Ectodermal cell (in vitro differentiated cells): Measurements from ENCODE around the gene NDUFS3. TPM values are rescaled to one million over a fixed set of nuclear protein-coding genes. Genes with fewer than 3 reads are reported as not detected.
"Not testable (repeated sequence)": the region's sequence is repeated elsewhere in the genome, so short reads cannot be mapped to it uniquely, and the experiment has no call there.

ENCODE experiments used
- H3K27ac ChIP-seq: 2 replicates; pipeline ENCODE4 v1.7.0; 2013; ENCODE audit warnings: mild to moderate bottlenecking, low read depth, low read length; ENCODE audit not compliant: insufficient read depth, poor library complexity, severe bottlenecking
- H3K27me3 ChIP-seq: 2 replicates; pipeline ENCODE4 v1.7.0; 2013; ENCODE audit warnings: mild to moderate bottlenecking, low read length; ENCODE audit not compliant: insufficient read depth, control insufficient read depth, poor library complexity, severe bottlenecking
- H3K36me3 ChIP-seq: one replicate; pipeline ENCODE4 v1.7.0; 2013; ENCODE audit warnings: low read length; ENCODE audit not compliant: control insufficient read depth, insufficient read depth
- H3K4me1 ChIP-seq: one replicate; pipeline ENCODE4 v1.7.0; 2013; ENCODE audit warnings: low read length; ENCODE audit not compliant: control insufficient read depth, insufficient read depth
- H3K4me3 ChIP-seq: 2 replicates; pipeline ENCODE4 v1.7.0; 2013; ENCODE audit warnings: low read depth, low read length, control low read depth; ENCODE audit not compliant: insufficient read depth
- H3K9me3 ChIP-seq: 2 replicates; pipeline ENCODE4 v1.7.0; 2013; ENCODE audit warnings: mild to moderate bottlenecking, low read length, moderate library complexity; ENCODE audit not compliant: control insufficient read depth
- WGBS, 2 experiments: methylation state at CpG; one replicate each; pipeline ENCODE4 v1.1.7; 2013; ENCODE audit warnings: missing lambda C conversion rate in 2 of 2; 5-methylcytosine and 5-hydroxymethylcytosine counted together
- polyA plus RNA-seq, 4 experiments: library from polyadenylated mRNA; stranded (reverse); fragments of 50-300 nt; gene quantifications; one replicate each; pipeline ENCODE4 v1.2.3, GENCODE V29; 2013

NDUFS3 gene
- 112 TPM for polyA plus RNA-seq (2013, experiment 1 of 4)
- polyA plus RNA-seq (2013, experiment 2 of 4), result 113 TPM
- polyA plus RNA-seq (2013, experiment 3 of 4), result 106 TPM
- polyA plus RNA-seq (2013, experiment 4 of 4), result 128 TPM

DNA sequence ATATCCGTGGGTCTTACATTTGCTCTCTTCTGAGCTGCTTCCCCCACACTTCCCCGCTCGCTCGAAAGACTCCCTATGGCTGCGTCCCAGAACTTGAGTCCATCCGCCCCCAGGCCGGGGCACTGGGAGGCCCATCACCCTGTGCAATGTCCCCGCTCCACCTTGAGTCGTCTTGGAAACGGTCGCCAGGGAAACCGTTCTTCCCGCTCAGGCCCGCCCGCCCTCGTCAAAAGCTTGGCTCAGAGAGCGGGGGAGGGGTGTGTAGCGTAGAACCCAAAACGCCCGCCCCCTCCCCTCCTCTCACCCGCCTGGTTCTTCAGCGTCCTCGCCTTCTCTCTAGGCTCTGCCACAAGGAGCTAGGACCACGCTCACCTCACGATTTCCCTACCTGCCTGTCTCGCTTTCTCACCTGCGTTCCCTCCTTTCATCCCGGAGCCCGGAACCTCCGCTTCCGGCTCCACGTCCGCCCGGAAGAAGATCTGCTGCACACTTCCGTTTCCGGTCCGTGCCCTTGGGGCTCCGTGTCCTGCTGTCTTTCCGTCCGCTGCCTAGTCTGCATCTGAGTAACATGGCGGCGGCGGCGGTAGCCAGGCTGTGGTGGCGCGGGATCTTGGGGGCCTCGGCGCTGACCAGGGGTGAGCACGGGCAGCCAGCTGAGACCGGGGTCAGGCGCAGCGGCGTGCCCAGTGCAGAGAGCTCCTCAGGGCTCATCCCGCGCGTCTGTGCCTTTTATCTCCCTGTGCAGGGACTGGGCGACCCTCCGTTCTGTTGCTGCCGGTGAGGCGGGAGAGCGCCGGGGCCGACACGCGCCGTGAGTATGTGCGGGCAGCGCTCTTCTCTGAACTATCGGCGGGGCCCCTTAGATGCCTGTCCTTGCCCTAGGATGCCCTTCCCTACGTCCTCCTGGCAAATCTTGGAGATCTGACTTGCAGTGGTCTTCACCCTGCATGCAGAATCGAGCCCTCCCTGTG, at the start of gene NDUFS3, which contains the start of gene KBTBD4:
NDUFS3 (plus strand) TSS at position 551 of the 971 bp plus-strand sequence; CDS start at position 569, 18 bp downstream.
KBTBD4 (minus strand) TSS at position 447 of the 971 bp plus-strand sequence; CDS start at position 428, 19 bp downstream.
- WGBS, 2 experiments, result 0% methylated on average over 72 of the region's 72 CpGs
- peaks cover 47% of the 10 kb centered on the region for H3K36me3 ChIP-seq

GRCh38 chr11:47529951-47530350, 48.9 kb upstream of the NDUFS3 start:
- WGBS, 2 experiments, result 100% methylated on average over 3 to 4 of the region's 4 CpGs
- Histone ChIP-seq H3K4me3 (no peak overlapping the region), H3K36me3 (peaks cover 4% of the 10 kb centered on the region), H3K27me3 (no peaks in the 10 kb centered on the region), H3K4me1 (peaks cover 9% of the 10 kb centered on the region), H3K27ac (no peak overlapping the region), H3K9me3 (no peaks in the 10 kb centered on the region)

More for the DNA sequence above, at the start of gene NDUFS3, which contains the start of gene KBTBD4:
- Histone ChIP-seq H3K9me3 (no peaks in the 10 kb centered on the region), H3K27ac (peak within 1 kb of the TSS; percentile 91), H3K27me3 (no peaks in the 10 kb centered on the region), H3K4me3 (peak within 1 kb of the TSS; percentile 97), H3K4me1 (peaks cover 17% of the 10 kb centered on the region)

DNA sequence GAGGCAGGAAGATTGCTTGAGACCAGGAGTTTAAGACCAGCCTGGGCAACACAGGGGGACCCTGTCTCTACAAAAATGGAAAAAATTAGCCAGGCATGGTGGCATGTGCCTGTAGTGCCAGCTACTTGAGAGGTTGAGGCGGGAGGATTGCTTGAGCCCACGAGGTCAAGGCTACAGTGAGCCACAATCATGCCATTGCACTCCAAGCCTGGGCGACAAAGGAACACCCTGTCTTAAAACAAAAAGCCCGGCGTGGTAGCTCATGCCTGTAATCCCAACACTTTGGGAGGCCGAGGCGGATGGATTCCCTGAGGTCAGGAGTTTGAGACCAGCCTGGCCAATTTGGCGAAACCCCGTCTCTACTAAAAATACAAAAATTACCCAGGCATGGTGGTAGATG, 48.2 kb upstream of the NDUFS3 start:
- H3K27me3 ChIP-seq, H3K9me3 ChIP-seq, H3K4me3 ChIP-seq, H3K36me3 ChIP-seq, H3K4me1 ChIP-seq, H3K27ac ChIP-seq: not testable (repeated sequence)
- 93 to 94% methylated on average over 9 of the region's 9 CpGs for WGBS, 2 experiments

DNA sequence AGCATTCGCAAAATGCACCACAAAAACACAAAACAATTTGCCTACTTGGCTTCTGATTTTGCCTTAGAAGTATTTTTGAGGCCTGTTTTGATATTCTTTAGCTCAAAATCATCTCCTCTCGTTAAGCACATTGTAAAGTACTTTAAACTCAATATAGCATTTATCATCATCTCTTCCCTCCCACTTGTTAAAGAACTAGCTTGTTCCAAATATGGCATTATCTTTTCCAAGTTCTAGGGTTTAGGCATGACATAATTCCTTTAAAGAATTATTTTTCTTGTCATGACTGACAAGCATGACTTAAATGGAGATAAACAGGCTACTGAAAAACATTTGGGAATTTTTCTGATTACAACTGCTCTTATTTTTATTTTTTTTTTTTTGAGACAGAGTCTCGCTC, 47.2 kb upstream of the NDUFS3 start:
- Histone ChIP-seq H3K27me3 (no peaks in the 10 kb centered on the region), H3K36me3 (peaks cover 4% of the 10 kb centered on the region), H3K27ac (no peak overlapping the region), H3K4me3 (no peak overlapping the region), H3K9me3 (no peaks in the 10 kb centered on the region), H3K4me1 (peaks cover 6% of the 10 kb centered on the region)
- WGBS, 2 experiments, result 93 to 96% methylated on average over 3 of the region's 3 CpGs

DNA sequence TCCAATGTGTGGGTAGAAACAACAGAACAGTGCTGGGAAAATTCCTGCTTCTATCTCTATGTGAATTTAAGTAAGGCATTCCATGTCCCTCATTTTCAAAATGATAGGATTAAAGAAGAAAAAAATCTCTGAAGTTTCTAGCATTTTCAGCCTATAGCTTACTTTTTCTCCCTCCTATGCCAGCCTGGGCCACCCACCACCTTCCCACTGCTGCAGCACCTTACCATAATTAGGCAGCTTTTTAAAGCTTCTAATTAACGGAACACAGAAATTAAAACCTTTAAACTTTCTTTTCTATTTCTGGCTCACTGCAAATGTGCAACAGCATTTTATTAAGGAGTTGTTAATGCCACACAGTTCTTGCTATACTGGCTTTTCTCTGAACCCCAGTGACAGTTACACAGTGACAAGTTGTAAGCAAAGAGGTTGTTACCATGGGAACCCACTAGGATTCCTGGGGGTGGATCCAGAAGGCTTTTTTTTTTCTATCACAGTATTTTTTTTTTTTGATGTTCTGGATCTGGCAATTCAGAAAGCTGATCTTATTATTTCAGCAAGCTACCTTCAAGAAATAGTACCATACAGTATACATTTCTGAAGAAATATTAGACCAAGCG, 46.2 kb upstream of the NDUFS3 start:
- no peaks in the 10 kb centered on the region for H3K27me3 ChIP-seq
- no peak overlapping the region for H3K27ac ChIP-seq
- H3K4me3 ChIP-seq, result no peak overlapping the region
- H3K4me1 ChIP-seq, result peaks cover 6% of the 10 kb centered on the region
- peaks cover 4% of the 10 kb centered on the region for H3K36me3 ChIP-seq
- H3K9me3 ChIP-seq, result no peaks in the 10 kb centered on the region
- 90 to 95% methylated on average over 2 of the region's 2 CpGs for WGBS, 2 experiments

- peaks cover 6% of the 10 kb centered on the region for H3K4me1 ChIP-seq
- H3K27ac ChIP-seq, result no peak overlapping the region
- no peak overlapping the region for H3K4me3 ChIP-seq
- peaks cover 4% of the 10 kb centered on the region for H3K36me3 ChIP-seq
- no peaks in the 10 kb centered on the region for H3K27me3 ChIP-seq
- no peaks in the 10 kb centered on the region for H3K9me3 ChIP-seq
- 87 to 89% methylated on average over 1 of the region's 2 CpGs for WGBS, 2 experiments
Measured at GRCh38 chr11:47533690-47534151, 45.2 kb upstream of the NDUFS3 start.

DNA sequence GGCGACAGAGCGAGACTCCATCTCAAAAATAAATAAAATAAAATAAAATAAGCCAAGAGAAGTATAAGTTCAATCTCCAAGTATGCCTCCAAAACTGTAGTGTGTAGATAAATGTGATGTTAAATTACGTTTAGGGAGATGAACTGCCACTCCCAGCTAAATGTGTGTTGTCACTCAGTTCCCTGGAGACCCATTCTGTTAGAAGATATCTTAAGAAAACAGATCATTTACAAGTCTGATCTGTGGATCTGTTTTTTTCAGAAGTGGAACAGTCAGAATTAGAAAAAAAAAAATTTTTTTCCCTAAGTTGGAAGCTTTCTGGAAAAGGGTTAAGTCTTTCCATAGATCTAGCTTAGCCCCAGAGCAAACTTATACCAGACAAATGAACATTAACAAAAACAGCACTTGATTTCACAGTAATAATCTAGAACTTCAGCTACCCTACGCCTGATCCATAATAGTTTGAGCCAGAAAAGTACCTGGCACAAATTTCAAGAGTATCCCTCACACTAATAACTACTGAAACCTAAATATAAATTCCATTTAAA, 44.1 kb upstream of the NDUFS3 start:
- no peaks in the 10 kb centered on the region for H3K9me3 ChIP-seq
- peaks cover 6% of the 10 kb centered on the region for H3K4me1 ChIP-seq
- WGBS, 2 experiments, result 93 to 98% methylated on average over 2 of the region's 4 CpGs
- no peaks in the 10 kb centered on the region for H3K27me3 ChIP-seq
- H3K27ac ChIP-seq, result no peak overlapping the region
- no peaks in the 10 kb centered on the region for H3K36me3 ChIP-seq
- no peak overlapping the region for H3K4me3 ChIP-seq

GRCh38 chr11:47536915-47537314, 42.0 kb upstream of the NDUFS3 start:
- Histone ChIP-seq H3K4me1 (peaks cover 6% of the 10 kb centered on the region), H3K4me3 (no peak overlapping the region), H3K9me3 (no peaks in the 10 kb centered on the region), H3K27me3 (no peaks in the 10 kb centered on the region), H3K36me3 (no peaks in the 10 kb centered on the region), H3K27ac (no peak overlapping the region)
- 86 to 89% methylated on average over 1 to 3 of the region's 3 CpGs for WGBS, 2 experiments

GRCh38 chr11:47538741-47539565, 39.9 kb upstream of the NDUFS3 start:
- Histone ChIP-seq H3K4me3 (no peak overlapping the region), H3K27me3 (no peaks in the 10 kb centered on the region), H3K27ac (no peak overlapping the region), H3K4me1 (no peaks in the 10 kb centered on the region), H3K36me3 (no peaks in the 10 kb centered on the region), H3K9me3 (no peaks in the 10 kb centered on the region)
- WGBS, 2 experiments, result 74 to 86% methylated on average over 10 of the region's 10 CpGs
